Esophagus squamous epithelium (tissue), 4 donors: ENCODE measurements around the gene ELK3.

Experiments used
- POLR2A ChIP-seq, 4 donors: fragments of 450-650 bp; IDR thresholded peaks; one replicate each; pipeline ENCODE4 v1.6.1; 2017; ENCODE audit warnings: antibody characterized with exemption in 4 of 4, mild to moderate bottlenecking in 4 of 4, moderate library complexity in 3 of 4
- TF ChIP-seq, protein P1 (sequence below), 6 experiments: fragments of 450-650 bp in 4 of 6; fragments of 200-600 bp in 2 of 6; sonication (generic) in 2 of 6; IDR thresholded peaks; one replicate each; pipeline ENCODE4 v1.5.1; 2016 to 2019; ENCODE audit warnings: antibody characterized with exemption in 6 of 6, mild to moderate bottlenecking in 4 of 6, moderate library complexity in 4 of 6

DNA sequence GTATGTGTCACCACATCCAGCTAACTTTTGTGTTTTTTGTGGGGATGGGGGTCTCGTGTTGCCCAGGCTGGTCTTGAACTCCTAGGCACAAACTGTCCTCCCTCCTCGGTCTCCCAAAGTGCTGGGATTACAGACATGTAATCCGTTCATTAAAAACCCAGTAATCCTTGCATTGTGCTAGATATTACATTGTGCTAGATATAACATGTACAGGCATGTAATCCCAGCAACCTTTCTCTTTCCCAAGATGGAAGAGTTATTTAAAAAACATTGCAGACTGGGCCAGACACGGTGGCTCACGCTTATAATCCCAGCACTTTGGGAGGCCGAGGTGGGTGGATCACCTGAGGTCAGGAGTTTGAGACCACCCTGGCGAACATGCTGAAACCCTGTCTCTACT lies 19.7 kb downstream of the ELK3 start:
- TF ChIP-seq, protein P1, sequence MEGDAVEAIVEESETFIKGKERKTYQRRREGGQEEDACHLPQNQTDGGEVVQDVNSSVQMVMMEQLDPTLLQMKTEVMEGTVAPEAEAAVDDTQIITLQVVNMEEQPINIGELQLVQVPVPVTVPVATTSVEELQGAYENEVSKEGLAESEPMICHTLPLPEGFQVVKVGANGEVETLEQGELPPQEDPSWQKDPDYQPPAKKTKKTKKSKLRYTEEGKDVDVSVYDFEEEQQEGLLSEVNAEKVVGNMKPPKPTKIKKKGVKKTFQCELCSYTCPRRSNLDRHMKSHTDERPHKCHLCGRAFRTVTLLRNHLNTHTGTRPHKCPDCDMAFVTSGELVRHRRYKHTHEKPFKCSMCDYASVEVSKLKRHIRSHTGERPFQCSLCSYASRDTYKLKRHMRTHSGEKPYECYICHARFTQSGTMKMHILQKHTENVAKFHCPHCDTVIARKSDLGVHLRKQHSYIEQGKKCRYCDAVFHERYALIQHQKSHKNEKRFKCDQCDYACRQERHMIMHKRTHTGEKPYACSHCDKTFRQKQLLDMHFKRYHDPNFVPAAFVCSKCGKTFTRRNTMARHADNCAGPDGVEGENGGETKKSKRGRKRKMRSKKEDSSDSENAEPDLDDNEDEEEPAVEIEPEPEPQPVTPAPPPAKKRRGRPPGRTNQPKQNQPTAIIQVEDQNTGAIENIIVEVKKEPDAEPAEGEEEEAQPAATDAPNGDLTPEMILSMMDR (IDR thresholded peaks at IDR 0.05), result no peak
- no peak for TF ChIP-seq POLR2A (IDR thresholded peaks at IDR 0.05)
